Hematopoietic multipotent progenitor cell treated with erythropoietin and hydrocortisone succinate and interleukin-3 and kit ligand, for 15 days (in vitro differentiated cells): ENCODE results near the gene SLC7A6OS.
"Not testable (repeated sequence)": the region's sequence is repeated elsewhere in the genome, so short reads cannot be mapped to it uniquely, and the experiment has no call there.

Experiments
- DNase-seq: peaks from one replicate; pipeline ENCODE4 v3.0.0-alpha.2; 2015; ENCODE audit warnings: low spot score

Gene SLC7A6OS

GRCh38 chr16:68298907-68299561, 11.7 kb downstream of the SLC7A6OS start:
- DNase-seq = no peak

GRCh38 chr16:68298312-68298711, 12.4 kb downstream of the SLC7A6OS start:
- DNase-seq = no peak

DNA sequence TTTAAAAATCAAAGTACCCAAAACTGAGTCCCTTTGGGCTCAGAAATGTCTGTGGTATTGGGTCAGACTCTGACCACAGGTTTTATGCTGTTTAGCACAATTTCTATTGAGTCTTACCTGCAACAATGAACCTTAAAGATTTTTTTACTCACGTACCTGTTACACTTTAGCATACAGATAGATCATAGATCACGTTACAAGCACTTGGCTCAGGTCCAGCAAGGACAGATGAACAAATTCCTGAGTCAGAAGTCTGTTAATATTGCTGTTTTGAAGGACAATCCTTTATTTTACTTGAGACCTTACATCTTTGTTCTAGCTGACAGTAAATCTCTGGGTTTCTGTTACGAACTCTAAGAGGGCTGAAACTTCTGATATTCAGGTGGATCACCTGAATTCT, 12.8 kb downstream of the SLC7A6OS start:
- no peak for DNase-seq

- no peak for DNase-seq
Observed at GRCh38 chr16:68296693-68297092, 14.1 kb downstream of the SLC7A6OS start.

DNA sequence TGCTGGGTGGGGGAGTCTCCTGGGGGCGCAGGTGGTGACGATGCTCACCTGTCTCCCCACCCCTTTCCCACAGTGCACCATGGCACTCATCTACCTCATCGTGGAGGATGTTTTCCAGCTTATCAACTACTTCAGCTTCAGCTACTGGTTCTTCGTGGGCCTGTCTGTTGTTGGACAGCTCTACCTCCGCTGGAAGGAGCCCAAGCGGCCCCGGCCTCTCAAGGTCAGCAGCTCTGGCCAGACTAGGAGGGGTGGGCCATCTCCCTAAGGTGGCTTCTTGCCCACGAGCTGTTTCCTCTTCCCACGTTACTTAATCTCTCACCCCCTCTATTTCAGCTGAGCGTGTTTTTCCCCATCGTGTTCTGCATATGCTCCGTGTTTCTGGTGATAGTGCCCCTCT, 14.5 kb downstream of the SLC7A6OS start:
- no peak for DNase-seq

DNA sequence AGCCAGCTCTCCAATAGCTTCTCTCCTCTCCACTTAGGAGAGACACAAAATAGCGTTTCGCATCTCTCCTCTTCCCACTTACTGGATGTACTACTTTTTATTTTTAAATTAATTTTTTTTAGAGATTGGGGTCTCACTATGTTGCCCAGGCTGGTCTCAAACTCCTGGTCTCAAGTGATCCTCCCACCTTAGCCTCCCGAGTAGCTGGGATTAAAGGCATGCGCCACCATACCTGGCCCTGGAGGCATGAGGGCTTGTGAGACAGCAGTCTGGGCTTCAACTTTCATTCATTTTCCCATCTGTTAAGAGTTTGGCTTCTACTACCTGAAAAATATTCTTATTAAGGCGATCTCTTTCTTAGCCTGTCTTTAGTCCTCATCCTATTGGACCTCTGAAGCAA, 18.3 kb downstream of the SLC7A6OS start:
- DNase-seq = no peak

GRCh38 chr16:68291227-68291626, 19.5 kb downstream of the SLC7A6OS start:
- no peak for DNase-seq

DNA sequence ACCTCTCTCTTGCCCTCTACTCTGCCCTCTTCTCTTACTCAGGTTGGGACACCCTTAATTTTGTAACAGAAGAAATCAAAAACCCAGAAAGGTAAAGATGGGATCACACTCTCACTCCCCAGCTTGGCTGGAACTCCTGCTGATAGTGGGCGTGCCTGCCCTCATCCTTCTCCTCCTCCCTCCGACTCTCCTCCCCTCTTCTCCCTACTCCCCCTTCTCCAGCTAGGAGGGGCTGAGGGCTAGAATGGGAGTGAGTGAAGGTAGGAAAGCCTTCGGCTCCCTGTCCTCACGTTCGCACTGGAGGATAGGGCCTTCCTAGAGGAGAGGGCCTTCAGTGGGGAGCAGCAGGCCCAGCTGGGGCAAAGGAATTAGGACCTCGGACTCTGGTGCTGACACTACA, 20.3 kb downstream of the SLC7A6OS start:
- no peak for DNase-seq

DNA sequence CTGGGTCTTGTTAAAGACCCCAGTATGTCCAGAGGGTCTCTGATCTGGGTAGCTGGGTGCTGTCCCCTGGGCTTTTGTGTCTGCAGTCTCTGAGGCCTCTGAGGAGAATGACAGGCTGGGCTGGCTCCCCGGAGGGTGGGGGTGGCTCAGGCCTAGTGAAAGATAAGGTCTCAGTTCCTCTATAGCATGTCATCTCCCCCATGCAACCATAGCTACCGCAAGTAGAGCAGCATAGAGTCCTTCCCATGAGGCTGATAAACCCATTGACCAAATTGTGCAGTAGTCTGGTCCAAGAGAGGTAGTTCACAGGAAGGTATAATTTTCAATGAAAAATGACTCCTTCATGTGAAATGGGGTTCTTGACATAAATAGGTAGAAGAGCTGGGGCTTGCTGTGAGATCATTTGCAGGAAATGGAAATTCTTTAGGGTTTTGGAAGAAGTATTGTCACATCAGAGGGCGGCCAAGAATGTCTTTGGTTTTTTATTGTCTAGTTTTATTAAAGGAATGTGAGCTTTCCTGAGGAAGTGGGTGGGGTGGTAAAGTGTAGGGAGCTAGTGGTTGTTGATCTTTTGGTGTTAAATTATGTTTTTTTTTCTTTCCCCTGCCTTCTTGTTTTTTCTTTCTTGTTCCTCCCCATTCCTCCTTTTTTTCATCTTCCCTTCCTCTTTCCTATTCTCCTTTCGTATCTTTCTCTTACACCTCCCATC, 21.0 kb downstream of the SLC7A6OS start:
- no peak for DNase-seq

- no peak for DNase-seq
Observed at GRCh38 chr16:68289202-68289601, 21.5 kb downstream of the SLC7A6OS start.

DNA sequence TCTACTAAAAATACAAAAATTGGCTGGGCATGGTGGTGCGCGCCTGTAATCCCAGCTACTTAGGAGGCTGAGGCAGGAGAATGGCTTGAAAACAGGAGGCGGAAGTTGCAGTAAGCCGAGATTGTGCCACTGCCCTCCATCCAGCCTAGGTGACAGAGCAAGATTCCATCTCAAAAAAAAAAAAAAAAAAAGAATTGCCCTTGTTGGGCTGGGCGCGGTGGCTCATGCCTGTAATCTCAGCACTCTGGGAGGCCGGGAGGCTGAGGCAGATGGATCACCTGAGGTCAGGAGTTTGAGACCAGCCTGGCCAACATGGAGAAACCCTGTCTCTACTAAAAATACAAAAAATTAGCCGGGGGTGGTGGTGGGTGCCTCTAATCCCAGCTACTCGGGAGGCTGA, 21.9 kb downstream of the SLC7A6OS start:
- not testable (repeated sequence) for DNase-seq

GRCh38 chr16:68288252-68288650, 22.5 kb downstream of the SLC7A6OS start:
- no peak for DNase-seq

GRCh38 chr16:68287276-68288251, 23.2 kb downstream of the SLC7A6OS start:
- DNase-seq = no peak

- no peak for DNase-seq
Observed at GRCh38 chr16:68286153-68287074, 24.3 kb downstream of the SLC7A6OS start.

- no peak for DNase-seq
Observed at GRCh38 chr16:68285683-68286082, 25.1 kb downstream of the SLC7A6OS start.

GRCh38 chr16:68284847-68285246, 25.9 kb downstream of the SLC7A6OS start:
- no peak for DNase-seq

DNA sequence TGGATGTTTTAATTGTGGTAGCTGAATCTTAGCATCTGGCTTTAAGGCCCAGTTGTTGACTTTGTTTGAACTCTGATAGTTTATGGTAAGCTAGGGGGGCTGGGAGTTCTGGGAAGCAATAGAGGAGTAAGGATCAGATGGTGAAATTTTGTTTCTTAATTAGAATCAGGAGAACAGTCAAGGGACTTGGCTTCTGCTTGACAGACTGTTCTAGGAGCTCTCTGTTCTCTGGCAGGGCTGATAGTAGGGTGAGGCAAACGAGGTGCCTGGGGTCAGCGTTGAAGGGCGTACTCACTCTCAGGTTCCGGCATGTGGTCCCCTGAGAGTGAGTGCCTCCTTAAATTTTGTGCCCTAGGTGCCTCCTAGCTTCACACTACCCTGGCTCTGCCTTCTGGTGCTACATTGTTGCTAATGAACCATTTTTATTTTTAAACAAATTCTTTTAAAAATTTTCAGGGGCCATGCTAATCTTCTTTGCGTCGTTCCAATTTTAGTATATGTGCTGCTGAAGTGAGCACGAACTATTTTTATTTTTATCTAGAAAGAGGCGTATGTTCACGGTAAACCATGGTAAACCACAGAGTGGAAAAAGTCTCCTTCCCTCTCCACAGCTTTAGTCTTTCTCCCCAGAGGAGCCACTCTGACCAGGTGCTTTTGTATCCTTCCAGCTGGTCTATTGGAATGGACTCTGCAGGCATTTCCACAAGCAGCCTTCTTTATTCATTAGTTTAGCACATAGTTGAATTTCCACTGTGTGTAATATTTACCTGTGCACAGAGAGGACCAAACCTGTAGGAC, 26.7 kb downstream of the SLC7A6OS start:
- no peak for DNase-seq

DNA sequence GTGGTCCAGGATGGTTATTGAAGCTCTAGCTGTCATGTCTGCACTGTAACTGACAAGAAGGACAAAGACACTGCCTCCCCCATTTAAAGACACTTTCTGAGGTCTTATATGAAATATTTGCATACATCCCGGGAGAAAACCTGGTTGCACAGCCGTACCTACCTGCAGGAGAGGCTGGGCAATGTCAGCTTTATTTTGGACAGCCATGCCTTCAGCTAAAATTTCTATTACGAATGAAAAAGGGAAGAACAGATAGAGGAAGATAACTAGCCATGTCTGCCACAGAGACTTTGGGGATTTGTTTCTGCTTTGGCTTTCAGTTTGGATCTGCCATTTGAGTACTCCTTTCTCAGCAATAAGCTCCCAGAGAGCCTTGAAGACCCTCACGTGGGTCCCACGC, 27.4 kb downstream of the SLC7A6OS start:
- no peak for DNase-seq

- no peak for DNase-seq
Observed at GRCh38 chr16:68282064-68282452, 28.7 kb downstream of the SLC7A6OS start.

- DNase-seq = no peak
Observed at GRCh38 chr16:68281368-68282063, 29.2 kb downstream of the SLC7A6OS start.
